Coronary artery (tissue), 2 donors: ENCODE measurements around the gene PCYOX1L.

Source experiments
- DNase-seq: peaks from one replicate; pipeline ENCODE4 v3.0.0-alpha.2; 2017; ENCODE audit warnings: low spot score
- H3K27ac ChIP-seq, 2 donors: fragments of 200-600 bp; sonication (generic); one replicate each; pipeline ENCODE4 v1.5.1; 2016 to 2019
- H3K4me3 ChIP-seq: fragments of 200-600 bp; sonication (generic); 2 replicates; pipeline ENCODE4 v1.5.1; 2016; ENCODE audit warnings: mild to moderate bottlenecking, moderate library complexity
- TF ChIP-seq, protein P1 (sequence below): fragments of 200-600 bp; sonication (generic); IDR thresholded peaks from one replicate; pipeline ENCODE4 v1.5.1; 2019; ENCODE audit warnings: antibody characterized with exemption

Gene PCYOX1L

DNA sequence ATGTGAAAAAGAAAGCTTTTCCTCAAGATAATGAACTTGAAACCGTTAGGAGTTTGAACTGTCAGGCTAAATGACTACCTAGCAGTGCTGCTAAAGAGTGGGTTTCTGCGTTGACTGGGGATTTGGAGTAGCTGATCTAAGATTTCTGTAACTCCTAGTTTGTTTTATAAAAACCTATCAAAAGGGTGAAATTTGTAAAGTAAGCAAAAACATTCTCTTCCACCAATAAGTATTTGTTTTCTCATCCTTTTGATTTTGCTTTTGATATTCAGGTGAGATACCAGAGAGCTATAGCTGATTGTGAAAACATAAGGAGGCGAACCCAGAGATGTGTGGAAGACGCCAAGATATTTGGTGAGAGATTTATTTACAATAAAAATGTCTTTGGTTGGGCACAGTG, 8.5 kb upstream of the PCYOX1L start:
- TF ChIP-seq, protein P1, sequence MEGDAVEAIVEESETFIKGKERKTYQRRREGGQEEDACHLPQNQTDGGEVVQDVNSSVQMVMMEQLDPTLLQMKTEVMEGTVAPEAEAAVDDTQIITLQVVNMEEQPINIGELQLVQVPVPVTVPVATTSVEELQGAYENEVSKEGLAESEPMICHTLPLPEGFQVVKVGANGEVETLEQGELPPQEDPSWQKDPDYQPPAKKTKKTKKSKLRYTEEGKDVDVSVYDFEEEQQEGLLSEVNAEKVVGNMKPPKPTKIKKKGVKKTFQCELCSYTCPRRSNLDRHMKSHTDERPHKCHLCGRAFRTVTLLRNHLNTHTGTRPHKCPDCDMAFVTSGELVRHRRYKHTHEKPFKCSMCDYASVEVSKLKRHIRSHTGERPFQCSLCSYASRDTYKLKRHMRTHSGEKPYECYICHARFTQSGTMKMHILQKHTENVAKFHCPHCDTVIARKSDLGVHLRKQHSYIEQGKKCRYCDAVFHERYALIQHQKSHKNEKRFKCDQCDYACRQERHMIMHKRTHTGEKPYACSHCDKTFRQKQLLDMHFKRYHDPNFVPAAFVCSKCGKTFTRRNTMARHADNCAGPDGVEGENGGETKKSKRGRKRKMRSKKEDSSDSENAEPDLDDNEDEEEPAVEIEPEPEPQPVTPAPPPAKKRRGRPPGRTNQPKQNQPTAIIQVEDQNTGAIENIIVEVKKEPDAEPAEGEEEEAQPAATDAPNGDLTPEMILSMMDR, result no peak
- no peak overlapping the region for H3K4me3 ChIP-seq
- no peak overlapping the region for H3K27ac ChIP-seq
- no peak for DNase-seq

DNA sequence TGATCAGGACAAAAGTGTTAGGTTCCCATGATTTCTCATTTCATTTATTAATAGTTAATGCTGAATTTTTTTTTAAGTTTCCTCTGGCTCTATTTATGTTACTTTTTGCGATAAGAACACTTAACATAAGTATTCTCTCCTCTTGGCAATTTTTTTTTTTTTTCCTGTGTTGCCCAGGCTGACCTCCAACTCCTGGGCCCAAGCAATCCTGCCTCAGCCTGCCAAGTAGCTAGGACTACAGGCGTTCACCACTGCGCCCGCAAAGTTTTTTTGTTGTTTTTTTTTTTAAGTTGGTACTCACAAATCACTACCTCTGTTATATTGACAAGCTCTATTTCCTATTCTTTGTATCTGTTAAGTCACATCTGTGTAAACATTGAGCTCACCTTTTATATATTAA, 5.7 kb upstream of the PCYOX1L start:
- Histone ChIP-seq H3K27ac (no peak overlapping the region), H3K4me3 (no peak overlapping the region)
- no peak for DNase-seq
- TF ChIP-seq, protein P1, result no peak

DNA sequence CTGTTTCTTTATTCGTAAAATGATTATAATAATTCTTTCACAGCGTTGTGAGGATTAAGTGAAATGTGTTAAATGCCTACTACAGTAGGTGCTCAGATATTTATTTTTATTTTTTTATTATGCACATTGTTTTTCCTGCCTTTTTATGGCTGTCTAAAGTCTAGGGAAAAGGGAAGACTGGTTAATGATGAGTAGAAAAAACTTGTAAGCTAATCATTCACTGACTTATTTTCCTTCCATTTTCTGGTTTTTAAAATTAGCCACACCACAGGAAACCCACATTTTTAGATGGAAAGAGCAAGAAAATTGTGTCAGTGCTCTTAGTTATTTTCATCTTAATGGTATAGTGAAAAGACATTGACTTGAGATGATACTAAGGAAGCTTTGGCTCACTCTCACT, 3.9 kb upstream of the PCYOX1L start:
- no peak overlapping the region for H3K4me3 ChIP-seq
- no peak for DNase-seq

DNA sequence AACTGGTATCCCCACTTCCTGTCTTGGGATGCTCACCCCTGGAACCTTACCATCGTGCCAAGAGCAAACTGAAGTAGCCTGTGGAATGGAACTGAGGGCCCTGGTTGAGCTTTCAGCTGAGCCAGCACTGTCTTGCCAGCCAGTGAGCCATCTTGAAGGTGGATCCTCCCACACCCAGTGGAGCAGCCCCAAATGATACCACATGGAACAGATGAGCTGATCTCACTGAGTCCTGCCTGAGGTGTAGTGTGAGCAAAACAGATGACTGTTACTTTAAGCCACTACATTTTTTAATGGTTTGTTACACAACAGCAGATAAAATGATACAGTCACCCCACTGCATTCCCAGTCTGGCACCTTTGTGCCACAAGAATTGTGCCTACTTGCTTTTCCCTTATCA, 2.2 kb upstream of the PCYOX1L start:
- no peak overlapping the region for H3K27ac ChIP-seq
- no peak for DNase-seq
- TF ChIP-seq, protein P1, result no peak

More for the DNA sequence above, 3.9 kb upstream of the PCYOX1L start:
- TF ChIP-seq, protein P1, result no peak
- no peak overlapping the region for H3K27ac ChIP-seq

DNA sequence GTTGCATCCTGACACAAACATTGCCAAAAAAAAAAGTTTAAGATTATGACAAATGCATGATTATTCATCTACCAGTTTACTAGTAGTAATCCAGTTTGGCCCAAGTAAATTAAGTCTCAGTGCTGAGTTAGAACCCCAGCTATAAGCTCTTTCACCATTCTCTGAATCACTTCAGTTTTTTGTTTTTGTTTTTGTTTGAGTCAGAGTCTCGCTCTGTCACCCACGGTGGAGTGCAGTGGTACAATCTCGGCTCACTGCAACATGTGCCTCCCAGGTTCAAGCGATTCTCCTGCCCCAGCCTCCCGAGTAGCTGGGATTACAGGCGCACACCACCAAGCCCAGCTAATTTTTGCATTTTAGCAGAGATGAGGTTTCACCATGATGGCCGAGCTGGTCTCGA, 1.5 kb upstream of the PCYOX1L start:
- DNase-seq, result no peak
- TF ChIP-seq, protein P1, result no peak
- no peak overlapping the region for H3K4me3 ChIP-seq
- H3K27ac ChIP-seq, result no peak overlapping the region

More for the DNA sequence above, 2.2 kb upstream of the PCYOX1L start:
- H3K4me3 ChIP-seq, result no peak overlapping the region

DNA sequence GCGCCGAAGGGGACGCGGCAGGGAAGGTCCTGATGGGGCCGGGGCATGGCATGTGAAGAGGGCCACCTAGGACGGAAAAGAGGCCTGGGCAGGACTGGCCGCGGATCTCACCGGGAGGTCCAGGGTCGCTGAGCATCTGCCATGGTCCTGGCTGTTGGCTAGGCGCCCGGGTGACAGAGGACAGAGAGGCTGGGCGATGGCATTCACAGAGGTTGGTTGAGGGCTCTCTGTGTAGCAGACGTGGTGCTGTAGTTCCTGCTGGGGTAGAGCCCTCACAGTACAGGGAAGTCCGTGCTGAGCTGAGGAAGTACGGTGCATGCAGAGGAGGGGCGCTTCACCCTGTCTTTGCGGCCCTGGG, 427 bp downstream of the PCYOX1L start:
- DNase-seq, result no peak
- TF ChIP-seq, protein P1, result no peak
- Histone ChIP-seq H3K4me3 (peak overlapping the region; percentile 85), H3K27ac (peak overlapping the region in 1 of 2 donors; percentile 82)

DNA sequence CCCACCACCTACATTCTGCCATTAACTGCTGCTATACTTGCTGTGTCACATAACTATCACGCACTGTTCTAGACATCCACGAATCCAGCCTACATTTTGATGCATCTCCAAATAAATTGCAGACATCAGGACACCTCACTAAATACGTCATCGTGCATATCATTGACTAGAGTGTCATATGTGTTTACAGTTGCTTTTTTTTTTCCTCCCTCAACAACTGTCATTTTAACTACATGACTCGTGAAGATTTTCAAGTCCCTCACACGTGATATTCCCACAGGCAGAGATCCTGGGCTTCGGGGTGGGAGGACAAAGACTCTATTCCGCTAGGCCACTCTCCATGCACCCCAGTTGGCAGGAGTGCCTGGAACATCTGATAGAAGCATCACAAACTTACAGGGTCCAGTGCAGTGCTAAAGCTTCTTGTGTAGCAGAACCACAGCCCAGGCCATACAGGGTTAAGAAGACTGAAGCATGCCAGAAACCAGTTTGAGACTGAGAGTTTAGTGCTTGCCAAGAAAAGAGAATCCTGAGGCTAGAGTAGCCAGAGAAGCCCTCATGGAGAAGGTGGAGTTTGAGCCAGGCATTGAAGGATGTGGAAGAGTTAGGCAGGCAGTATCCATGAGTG, 1.1 kb downstream of the PCYOX1L start:
- no peak overlapping the region for H3K4me3 ChIP-seq

More for the DNA sequence above, 1.1 kb downstream of the PCYOX1L start:
- no peak overlapping the region for H3K27ac ChIP-seq
- DNase-seq, result no peak
- TF ChIP-seq, protein P1, result no peak
